ENCODE measurements around the gene ATP11C. TPM values are rescaled to one million over a fixed set of nuclear protein-coding genes. Genes with fewer than 3 reads are reported as not detected.
"Not testable (repeated sequence)": the region's sequence is repeated elsewhere in the genome, so short reads cannot be mapped to it uniquely, and the experiment has no call there.

Gene ATP11C
- total RNA-seq, 2 experiments from 2014 or later: 13.1 to 13.3 TPM

DNA sequence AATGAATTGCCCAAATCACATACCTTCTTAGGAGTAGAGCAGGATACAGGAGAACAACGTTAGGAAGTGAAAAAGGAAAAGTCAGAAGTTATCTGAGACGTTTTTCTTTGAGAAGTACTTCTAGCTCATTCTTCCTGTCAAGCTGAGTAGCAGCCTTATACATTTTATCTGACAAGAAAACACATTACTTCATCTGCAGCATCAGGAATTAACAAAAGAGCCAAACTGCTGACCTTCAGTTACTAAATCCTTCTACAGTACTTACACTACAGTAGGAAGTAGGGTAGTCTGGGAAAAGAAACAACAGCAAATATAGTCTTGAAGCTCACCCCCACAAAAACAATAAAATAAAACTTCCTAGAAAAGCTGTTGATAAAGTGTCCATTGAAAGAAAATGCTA lies 57.0 kb downstream of the ATP11C start:
- Mint-ChIP-seq H3K4me3 (no peak overlapping the region), H3K27me3 (no peaks in the 10 kb centered on the region), H3K4me1 (no peaks in the 10 kb centered on the region), H3K27ac (no peak overlapping the region), H3K36me3 (no peaks in the 10 kb centered on the region), H3K9me3 (ENCODE audit: low read depth) (no peaks in the 10 kb centered on the region)
- DNase-seq: no peak
- ATAC-seq: no peak
- CTCF ChIA-PET: no interaction called here

DNA sequence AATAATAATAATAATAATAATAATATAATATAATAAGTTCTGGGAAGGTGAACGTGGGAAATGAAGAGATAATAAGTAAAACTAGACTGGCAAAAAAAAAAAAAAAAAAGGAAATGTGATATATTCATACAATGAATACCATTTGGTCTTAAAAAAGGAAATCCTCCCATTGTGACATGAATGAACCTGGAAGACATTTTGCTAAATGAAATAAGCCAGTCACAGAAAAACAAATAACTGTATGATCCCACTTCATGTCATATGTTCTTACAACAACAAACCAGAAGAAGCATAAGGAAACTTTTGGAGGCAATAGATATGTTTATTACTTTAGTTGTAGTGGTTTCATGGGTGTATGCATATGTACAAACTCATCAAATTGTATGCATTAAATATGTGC lies 63.1 kb downstream of the ATP11C start:
- no peak for ATAC-seq
- H3K4me1 Mint-ChIP-seq: no peaks in the 10 kb centered on the region
- no peaks in the 10 kb centered on the region for H3K27me3 Mint-ChIP-seq
- DNase-seq: no peak
- no peak overlapping the region for H3K27ac Mint-ChIP-seq
- no peaks in the 10 kb centered on the region for H3K9me3 Mint-ChIP-seq (ENCODE audit: low read depth)
- CTCF ChIA-PET: no interaction called here
- H3K36me3 Mint-ChIP-seq: peaks cover 2% of the 10 kb centered on the region
- H3K4me3 Mint-ChIP-seq: no peak overlapping the region

DNA sequence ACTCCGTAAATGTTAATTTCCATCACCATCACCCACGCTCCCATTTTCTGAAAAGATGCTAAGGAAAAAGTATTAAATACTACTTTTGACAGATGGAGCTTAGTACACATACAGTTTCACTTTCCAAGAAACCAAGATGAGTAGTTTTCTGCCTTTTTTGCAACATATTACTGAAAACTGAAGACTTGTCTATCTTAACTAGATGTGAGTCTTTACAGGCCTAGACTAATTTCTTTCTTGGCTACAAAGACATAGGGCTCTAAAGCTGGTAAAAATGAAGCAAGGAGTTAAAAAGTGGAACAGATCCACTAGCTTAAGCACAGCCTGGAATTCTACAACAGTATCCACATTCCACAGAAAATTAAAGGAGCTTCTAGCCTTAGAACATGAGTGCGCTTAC lies 68.2 kb downstream of the ATP11C start:
- Mint-ChIP-seq H3K4me1 (no peaks in the 10 kb centered on the region), H3K27ac (no peak overlapping the region), H3K9me3 (ENCODE audit: low read depth) (no peaks in the 10 kb centered on the region), H3K27me3 (no peaks in the 10 kb centered on the region), H3K4me3 (no peak overlapping the region), H3K36me3 (peaks cover 3% of the 10 kb centered on the region)
- DNase-seq: no peak
- CTCF ChIA-PET: no interaction called here
- no peak for ATAC-seq

DNA sequence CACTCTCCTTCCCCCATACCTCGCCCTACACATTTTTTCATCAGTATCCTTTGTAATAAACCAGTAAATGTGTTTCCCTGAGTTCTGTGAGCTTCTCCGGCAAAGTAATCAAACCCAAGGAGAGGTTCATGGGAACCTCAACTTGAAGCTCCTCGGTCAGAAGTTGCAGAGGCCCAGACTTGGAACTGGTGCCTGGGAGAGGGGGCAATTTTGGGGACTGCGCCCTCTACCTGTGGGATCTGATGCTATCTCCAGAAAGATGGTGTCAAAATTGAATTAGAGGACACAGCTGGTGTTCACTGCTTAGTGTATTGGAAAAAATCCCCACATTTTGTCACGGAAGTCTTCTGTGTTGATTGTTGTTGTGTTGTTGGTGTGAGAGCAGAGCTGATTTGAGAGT lies 70.6 kb downstream of the ATP11C start:
- Mint-ChIP-seq H3K27me3 (no peaks in the 10 kb centered on the region), H3K4me1 (no peaks in the 10 kb centered on the region), H3K36me3 (peaks cover 3% of the 10 kb centered on the region), H3K4me3 (no peak overlapping the region), H3K27ac (no peak overlapping the region), H3K9me3 (ENCODE audit: low read depth) (no peaks in the 10 kb centered on the region)
- CTCF ChIA-PET: no interaction called here
- ATAC-seq: no peak
- DNase-seq: no peak

DNA sequence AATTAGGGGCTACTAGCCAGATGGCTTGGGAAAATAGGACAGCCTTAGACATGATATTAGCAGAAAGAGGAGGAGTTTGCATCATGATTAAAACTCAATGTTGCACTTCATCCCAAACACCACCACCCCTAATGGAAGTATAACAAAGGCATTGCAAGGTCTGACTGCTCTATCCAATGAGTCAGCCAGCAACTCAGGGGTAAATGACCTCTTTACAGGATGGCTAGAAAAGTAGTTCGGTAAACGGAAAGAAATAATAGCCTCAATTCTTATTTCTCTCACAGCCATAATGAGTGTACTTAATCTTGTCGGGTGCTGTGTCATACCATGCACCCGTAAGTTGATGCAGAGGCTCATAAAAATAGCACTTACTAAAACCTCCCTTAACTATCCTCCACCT lies 76.0 kb downstream of the ATP11C start:
- H3K9me3 Mint-ChIP-seq (ENCODE audit: low read depth); H3K36me3 Mint-ChIP-seq; ATAC-seq; H3K27ac Mint-ChIP-seq; H3K27me3 Mint-ChIP-seq; CTCF ChIA-PET; H3K4me3 Mint-ChIP-seq; H3K4me1 Mint-ChIP-seq; DNase-seq: not testable (repeated sequence)

GRCh38 chrX:139851730-139852129 lies 81.1 kb downstream of the ATP11C start:
- CTCF ChIA-PET: interaction anchor here (0.5 kb wide), 1 partner anchor 1924 kb away, joined by 3 read pairs; no protein-coding TSS in a partner anchor
- ATAC-seq (no peak), DNase-seq (no peak)
- H3K27ac Mint-ChIP-seq: no peak overlapping the region
- H3K9me3 Mint-ChIP-seq (ENCODE audit: low read depth): no peaks in the 10 kb centered on the region
- H3K4me3 Mint-ChIP-seq: no peak overlapping the region
- H3K36me3 Mint-ChIP-seq: no peaks in the 10 kb centered on the region
- H3K27me3 Mint-ChIP-seq: no peaks in the 10 kb centered on the region
- H3K4me1 Mint-ChIP-seq: no peaks in the 10 kb centered on the region

DNA sequence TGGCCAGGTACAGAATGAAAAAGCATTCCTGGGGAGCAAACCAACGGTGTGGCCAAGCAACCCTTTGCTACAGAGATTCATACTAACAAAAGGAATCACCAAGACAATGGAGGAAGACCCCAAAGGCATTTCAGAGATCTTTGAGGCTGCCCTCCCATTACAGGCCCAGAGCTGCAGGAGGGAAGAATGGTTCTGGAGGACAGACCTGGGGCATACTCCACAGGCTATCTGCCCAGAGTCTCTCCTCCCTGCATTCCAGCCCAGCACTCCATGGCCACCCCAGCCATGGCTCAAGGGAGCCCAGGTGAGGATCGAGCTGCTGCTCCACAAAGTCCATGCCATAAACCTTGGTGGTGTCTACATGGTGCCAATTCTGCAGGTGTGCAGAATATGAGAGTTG lies 81.9 kb downstream of the ATP11C start:
- ATAC-seq (no peak), DNase-seq (no peak)
- Mint-ChIP-seq H3K4me1 (no peaks in the 10 kb centered on the region), H3K9me3 (ENCODE audit: low read depth) (no peaks in the 10 kb centered on the region), H3K27ac (no peak overlapping the region), H3K4me3 (no peak overlapping the region), H3K36me3 (no peaks in the 10 kb centered on the region), H3K27me3 (no peaks in the 10 kb centered on the region)
- CTCF ChIA-PET: interaction anchor here (0.5 kb wide), 1 partner anchor 1923 kb away, joined by 3 read pairs; no protein-coding TSS in a partner anchor

DNA sequence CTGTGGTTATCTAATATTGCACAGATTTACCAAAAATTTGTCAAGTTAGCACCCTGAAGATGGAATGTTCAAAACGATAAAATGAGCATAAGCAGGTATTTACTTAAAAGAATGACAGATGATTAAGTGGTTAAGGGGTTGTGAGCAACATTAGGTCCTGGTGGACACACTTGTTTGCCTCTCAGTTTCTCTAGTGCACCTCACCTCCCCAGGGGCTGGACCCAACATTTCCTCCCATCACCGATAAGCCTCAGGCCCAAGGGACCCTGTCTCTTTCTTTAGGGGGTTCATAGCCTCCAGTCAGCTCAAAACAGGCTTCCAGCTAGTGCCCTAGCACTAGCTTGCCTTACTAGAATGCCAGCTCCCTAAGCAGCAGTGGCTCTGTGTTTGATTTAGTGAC lies 88.0 kb downstream of the ATP11C start:
- Mint-ChIP-seq H3K4me1 (no peaks in the 10 kb centered on the region), H3K4me3 (no peak overlapping the region), H3K27ac (no peak overlapping the region), H3K27me3 (no peaks in the 10 kb centered on the region), H3K36me3 (peaks cover under 1% of the 10 kb centered on the region), H3K9me3 (ENCODE audit: low read depth) (no peaks in the 10 kb centered on the region)
- no peak for ATAC-seq
- CTCF ChIA-PET: interaction anchor here (0.6 kb wide), 1 partner anchor 16 kb away, joined by 3 read pairs; no protein-coding TSS in a partner anchor
- no peak for DNase-seq

GRCh38 chrX:139844163-139844562 lies 88.7 kb downstream of the ATP11C start:
- H3K27ac Mint-ChIP-seq: no peak overlapping the region
- peaks cover 4% of the 10 kb centered on the region for H3K36me3 Mint-ChIP-seq
- H3K4me3 Mint-ChIP-seq: no peak overlapping the region
- DNase-seq (no peak), ATAC-seq (no peak)
- H3K4me1 Mint-ChIP-seq: no peaks in the 10 kb centered on the region
- CTCF ChIA-PET: no interaction called here
- H3K27me3 Mint-ChIP-seq: no peaks in the 10 kb centered on the region
- no peaks in the 10 kb centered on the region for H3K9me3 Mint-ChIP-seq (ENCODE audit: low read depth)

GRCh38 chrX:139842326-139843185 lies 90.3 kb downstream of the ATP11C start:
- CTCF ChIA-PET: no interaction called here
- ATAC-seq (no peak), DNase-seq (no peak)
- no peaks in the 10 kb centered on the region for H3K4me1 Mint-ChIP-seq
- peaks cover 6% of the 10 kb centered on the region for H3K36me3 Mint-ChIP-seq
- H3K4me3 Mint-ChIP-seq: no peak overlapping the region
- H3K9me3 Mint-ChIP-seq (ENCODE audit: low read depth): no peaks in the 10 kb centered on the region
- H3K27me3 Mint-ChIP-seq: no peaks in the 10 kb centered on the region
- no peak overlapping the region for H3K27ac Mint-ChIP-seq

DNA sequence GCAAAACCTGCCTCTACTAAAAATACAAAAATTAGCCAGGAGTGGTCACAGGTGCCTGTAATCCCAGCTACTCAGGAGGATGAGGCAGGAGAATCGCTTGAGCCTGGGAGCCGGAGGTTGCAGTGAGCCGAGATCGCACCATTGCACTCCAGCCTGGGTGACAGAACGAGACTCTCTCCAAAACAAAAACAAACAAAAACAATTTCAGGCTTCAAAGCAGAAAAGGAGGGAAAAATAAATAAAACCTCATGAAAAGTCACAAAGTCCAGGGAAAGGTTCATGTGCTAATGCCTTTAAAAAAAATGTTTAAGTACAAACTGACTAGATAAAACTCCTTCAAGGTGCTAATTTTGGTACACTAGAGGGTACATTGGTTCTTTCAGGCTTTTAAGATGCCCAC lies 96.5 kb downstream of the ATP11C start:
- CTCF ChIA-PET; ATAC-seq; H3K4me1 Mint-ChIP-seq; H3K27me3 Mint-ChIP-seq; H3K9me3 Mint-ChIP-seq (ENCODE audit: low read depth); H3K4me3 Mint-ChIP-seq; H3K36me3 Mint-ChIP-seq; H3K27ac Mint-ChIP-seq; DNase-seq: not testable (repeated sequence)

DNA sequence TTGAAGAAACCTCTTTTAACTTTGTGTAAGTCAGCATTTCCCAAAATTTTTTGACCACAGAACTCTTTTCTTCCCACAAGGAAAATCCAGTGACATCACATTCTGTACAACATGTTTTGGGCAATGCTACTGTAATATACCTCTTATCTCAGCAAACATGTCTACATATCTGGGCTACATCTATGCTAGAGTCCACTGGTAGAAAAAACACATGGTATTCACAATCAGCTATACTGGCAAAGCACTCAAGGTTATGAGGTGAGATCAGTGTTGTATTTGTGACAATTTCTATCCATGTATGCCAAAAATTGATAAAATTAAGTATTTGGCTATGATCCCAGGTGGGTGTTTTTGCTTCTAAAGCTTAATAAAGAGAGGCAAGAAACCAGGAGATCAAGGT lies 98.0 kb downstream of the ATP11C start:
- DNase-seq (no peak), ATAC-seq (no peak)
- H3K4me3 Mint-ChIP-seq: no peak overlapping the region
- CTCF ChIA-PET: no interaction called here
- H3K36me3 Mint-ChIP-seq: peaks cover 7% of the 10 kb centered on the region
- no peaks in the 10 kb centered on the region for H3K27me3 Mint-ChIP-seq
- H3K4me1 Mint-ChIP-seq: peaks cover 10% of the 10 kb centered on the region
- no peaks in the 10 kb centered on the region for H3K9me3 Mint-ChIP-seq (ENCODE audit: low read depth)
- no peak overlapping the region for H3K27ac Mint-ChIP-seq

DNA sequence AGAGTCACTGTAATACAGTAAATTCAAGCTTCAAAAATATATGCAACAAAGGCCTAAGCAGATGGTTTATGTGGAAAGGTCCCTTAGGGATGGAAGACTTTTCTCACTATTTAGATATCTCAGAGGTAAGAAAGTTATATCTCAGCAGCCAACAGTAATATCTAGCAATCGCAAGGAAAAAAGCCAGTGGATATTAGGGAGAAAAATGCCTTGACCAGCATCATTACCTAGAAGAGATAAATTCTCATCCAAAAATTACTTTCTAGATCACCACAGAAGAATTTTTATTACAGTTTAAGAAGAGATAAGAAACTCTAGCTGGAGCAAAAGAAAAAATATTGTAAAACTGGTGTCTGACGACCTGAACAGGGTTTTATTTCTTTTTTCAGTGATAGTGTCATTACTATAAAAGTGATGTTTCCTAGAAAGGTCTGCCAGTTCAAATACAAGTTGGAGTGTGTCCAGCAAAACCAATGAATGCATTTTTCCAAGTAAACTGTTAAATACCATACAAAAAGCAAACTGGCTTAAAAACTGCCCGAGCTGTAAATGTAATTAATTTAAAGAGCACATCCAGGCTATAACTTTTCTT lies 100.0 kb downstream of the ATP11C start:
- ATAC-seq (no peak), DNase-seq (no peak)
- H3K4me3 Mint-ChIP-seq: no peak overlapping the region
- H3K36me3 Mint-ChIP-seq: peaks cover 1% of the 10 kb centered on the region
- CTCF ChIA-PET: no interaction called here
- no peak overlapping the region for H3K27ac Mint-ChIP-seq
- no peaks in the 10 kb centered on the region for H3K9me3 Mint-ChIP-seq (ENCODE audit: low read depth)
- H3K27me3 Mint-ChIP-seq: no peaks in the 10 kb centered on the region
- H3K4me1 Mint-ChIP-seq: peaks cover 10% of the 10 kb centered on the region

GRCh38 chrX:139831675-139832456 lies 101.0 kb downstream of the ATP11C start:
- peaks cover 1% of the 10 kb centered on the region for H3K36me3 Mint-ChIP-seq
- no peak overlapping the region for H3K4me3 Mint-ChIP-seq
- CTCF ChIA-PET: no interaction called here
- DNase-seq: no peak
- no peaks in the 10 kb centered on the region for H3K9me3 Mint-ChIP-seq (ENCODE audit: low read depth)
- H3K4me1 Mint-ChIP-seq: peaks cover 10% of the 10 kb centered on the region
- ATAC-seq: no peak
- no peak overlapping the region for H3K27ac Mint-ChIP-seq
- no peaks in the 10 kb centered on the region for H3K27me3 Mint-ChIP-seq
